D721Med (cell line): ENCODE results near the gene SPEN.

Source experiments
- DNase-seq: peaks from one replicate; pipeline ENCODE4 v3.0.0; 2011; ENCODE audit warnings: low spot score; ENCODE audit not compliant: insufficient read length
- FAIRE-seq: peaks from 2 replicates; lab custom pipeline; 2011; peaks lifted over from hg19 to GRCh38; lab: Jason Lieb, UNC
- TF ChIP-seq, protein P1 (sequence below): IDR thresholded peaks from 2 replicates; pipeline ENCODE4 v1.5.1; 2012; ENCODE audit warnings: mild to moderate bottlenecking, control low read depth; ENCODE audit not compliant: insufficient read depth; ENCODE audit errors: missing control alignments

The SPEN gene

DNA sequence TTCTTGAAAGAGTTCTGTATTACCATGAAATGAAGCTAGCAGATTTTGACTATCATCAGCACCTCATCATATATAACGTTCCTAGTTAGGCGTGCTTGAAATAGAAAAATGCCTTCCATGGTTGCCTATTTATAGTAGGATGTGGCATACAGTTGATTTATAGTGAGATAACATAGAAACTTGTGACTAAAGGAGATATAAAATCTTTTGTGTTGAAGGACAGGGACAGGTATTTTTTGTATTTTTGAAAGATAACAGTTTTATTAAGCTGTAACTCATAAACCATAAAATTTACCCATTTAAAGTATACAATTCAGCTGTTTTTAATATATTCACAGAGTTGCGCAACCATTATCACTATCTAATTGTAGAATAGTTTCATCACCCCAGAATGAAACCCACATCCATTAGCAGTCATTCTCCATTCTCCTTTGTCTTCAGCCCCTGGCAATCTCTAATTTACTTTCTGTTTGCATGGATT, 19.3 kb downstream of the SPEN start:
- FAIRE-seq (no peak), DNase-seq (no peak)
- TF ChIP-seq, protein P1, sequence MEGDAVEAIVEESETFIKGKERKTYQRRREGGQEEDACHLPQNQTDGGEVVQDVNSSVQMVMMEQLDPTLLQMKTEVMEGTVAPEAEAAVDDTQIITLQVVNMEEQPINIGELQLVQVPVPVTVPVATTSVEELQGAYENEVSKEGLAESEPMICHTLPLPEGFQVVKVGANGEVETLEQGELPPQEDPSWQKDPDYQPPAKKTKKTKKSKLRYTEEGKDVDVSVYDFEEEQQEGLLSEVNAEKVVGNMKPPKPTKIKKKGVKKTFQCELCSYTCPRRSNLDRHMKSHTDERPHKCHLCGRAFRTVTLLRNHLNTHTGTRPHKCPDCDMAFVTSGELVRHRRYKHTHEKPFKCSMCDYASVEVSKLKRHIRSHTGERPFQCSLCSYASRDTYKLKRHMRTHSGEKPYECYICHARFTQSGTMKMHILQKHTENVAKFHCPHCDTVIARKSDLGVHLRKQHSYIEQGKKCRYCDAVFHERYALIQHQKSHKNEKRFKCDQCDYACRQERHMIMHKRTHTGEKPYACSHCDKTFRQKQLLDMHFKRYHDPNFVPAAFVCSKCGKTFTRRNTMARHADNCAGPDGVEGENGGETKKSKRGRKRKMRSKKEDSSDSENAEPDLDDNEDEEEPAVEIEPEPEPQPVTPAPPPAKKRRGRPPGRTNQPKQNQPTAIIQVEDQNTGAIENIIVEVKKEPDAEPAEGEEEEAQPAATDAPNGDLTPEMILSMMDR: no peak

DNA sequence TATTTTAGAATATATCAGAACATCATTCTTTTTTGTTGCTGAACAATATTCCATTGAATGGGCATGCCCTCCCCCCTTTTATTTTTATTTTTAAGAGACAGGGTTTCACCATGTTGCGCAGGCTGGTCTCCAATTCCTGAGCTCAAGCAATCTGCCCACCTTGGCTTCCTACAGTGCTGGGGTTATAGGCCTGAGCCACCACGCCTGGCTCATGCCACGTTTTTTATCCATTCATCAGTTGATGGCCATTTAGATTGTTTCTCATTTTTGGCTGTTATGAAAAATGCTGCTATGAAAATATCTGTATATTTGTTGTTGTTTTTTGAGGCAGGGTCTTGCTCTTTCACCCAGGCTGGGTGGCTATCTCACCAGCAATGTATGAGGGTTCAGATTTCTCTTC, 19.8 kb downstream of the SPEN start:
- no peak for DNase-seq
- no peak for FAIRE-seq
- TF ChIP-seq, protein P1: no peak

DNA sequence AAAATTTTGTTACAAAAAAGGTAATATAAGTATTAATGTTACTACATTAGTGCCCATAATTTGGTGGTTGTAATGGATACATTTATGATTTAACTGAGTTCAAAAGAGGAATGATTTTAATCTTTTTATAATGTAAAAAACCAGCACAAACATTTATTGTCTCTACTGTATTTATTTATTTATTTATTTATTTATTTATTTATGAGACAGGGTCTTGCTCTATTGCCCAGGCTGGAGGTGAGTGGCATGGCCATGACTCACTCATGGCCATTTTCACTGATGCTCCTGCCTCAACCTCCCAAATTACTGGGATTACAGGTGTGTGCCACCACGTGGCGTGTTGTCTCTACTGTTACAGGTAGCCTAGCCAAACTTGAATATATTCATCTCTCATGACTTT, 21.9 kb downstream of the SPEN start:
- TF ChIP-seq, protein P1: no peak
- DNase-seq: no peak
- FAIRE-seq: no peak

DNA sequence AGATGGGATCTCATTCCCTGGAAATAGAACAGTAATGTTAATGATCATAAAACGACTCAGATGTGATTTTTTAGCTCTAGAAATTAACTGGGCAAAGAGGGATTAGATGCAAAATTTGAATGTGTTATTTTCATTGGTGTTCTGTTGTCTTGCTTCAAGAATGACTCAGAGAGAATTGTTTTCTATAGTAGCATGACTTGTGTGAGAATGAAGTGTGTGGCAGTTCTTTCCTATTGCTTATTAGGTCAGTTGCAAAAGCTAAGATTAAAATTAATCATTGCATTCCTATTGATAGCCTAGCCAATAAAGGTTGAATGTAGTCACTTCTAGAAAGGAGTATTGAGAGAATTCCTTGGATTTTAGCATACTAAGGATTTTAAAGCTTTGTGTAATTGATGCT, 22.9 kb downstream of the SPEN start:
- TF ChIP-seq, protein P1: no peak
- FAIRE-seq: no peak

DNA sequence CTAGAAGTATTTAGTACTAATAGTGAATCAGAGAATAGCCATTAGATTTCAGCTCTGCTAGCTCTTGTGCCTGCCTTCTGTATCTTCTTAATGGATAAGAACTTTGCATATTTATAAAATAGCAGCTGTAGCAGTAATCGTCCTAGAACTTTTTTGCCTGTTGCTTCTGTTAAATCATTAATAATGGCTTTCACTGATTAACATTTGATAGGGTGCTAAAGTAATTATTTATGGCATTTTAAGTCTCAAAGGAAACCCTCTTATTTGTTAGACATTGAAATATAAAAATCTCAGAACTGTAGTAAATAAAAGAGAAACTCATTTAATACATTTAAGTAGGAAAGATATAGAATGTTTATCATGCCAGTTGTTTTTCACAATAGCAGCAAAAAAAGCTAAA, 27.0 kb downstream of the SPEN start:
- TF ChIP-seq, protein P1: no peak
- DNase-seq (no peak), FAIRE-seq (no peak)

More for the DNA sequence above, 22.9 kb downstream of the SPEN start:
- DNase-seq: no peak

DNA sequence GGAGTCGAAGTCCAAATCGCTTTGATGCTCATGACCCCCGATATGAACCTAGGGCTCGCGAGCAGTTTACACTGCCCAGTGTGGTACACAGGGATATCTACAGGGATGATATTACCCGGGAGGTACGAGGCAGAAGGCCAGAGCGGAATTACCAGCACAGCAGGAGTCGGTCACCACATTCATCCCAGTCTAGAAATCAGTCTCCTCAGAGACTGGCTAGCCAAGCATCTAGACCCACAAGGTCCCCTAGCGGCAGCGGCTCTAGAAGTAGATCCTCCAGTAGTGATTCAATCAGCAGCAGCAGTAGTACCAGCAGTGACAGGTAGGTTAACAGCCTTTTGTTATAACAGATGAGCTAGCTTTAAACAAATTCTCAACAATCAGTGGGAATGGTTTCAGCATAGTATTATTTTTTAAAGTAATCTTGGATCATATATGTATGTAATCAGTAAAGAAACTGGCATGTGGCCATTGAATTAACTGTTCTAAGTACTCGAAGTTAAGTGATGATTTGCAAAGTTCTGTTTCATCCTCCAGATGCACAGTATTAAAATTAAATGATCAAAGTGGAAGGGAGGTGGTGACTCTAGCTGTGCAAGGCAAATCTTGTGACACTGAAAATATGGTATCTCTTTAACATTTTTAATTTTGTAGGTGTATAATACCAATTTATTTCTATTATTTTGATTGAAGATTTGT, 29.0 kb downstream of the SPEN start:
- TF ChIP-seq, protein P1: no peak
- DNase-seq (no peak), FAIRE-seq (no peak)

DNA sequence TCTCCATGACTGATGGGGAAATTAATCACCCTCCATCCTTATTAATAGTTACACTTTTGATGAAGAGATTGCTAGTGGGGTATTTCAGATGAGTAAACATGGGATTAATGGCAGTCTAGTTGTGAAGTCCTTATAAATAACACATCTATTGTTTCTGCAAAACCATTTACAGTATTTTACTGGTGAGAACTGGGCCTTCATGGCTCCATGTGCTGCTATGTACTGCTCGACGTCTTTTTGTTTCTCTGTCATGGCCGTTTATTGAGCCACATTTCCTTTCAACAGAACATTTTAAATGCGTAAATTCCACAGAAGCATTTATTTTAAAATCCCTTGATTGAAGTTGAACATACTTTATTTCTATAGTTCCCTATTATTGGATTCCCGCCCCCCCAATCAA, 34.5 kb downstream of the SPEN start:
- no peak for FAIRE-seq
- TF ChIP-seq, protein P1: no peak
- DNase-seq: no peak
